HG03280 (cell line): Measurements from ENCODE around the gene TBC1D9B.

Experiments
- ATAC-seq: cut with Tn5 transposase; IDR thresholded peaks from one replicate; pipeline ENCODE4 v1.9.1; 2021; ENCODE audit warnings: mild to moderate bottlenecking, moderate library complexity; ENCODE audit not compliant: unreplicated experiment

TBC1D9B gene

DNA sequence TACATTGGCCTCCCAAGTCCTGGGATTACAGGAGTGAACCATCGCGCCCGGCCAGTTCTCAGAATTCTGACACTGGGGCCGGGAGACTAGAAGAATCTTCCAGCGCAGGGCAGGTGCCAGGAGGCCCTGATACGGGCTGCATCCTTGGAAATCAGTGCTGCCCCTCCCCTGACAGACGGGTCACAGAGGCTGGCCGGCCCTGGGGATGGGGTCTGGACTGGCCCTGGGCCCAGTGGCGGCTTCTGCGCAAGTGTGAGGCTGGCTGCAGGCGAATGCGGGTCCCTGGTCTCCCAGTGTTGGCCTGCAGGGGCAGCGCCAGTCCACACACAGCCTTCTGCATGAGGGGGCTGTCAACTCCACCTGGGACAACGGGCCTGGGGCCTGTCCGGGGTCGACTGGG lies 831 bp upstream of the TBC1D9B start:
- ATAC-seq, result no peak

- ATAC-seq, result peak; percentile 15
Observed at GRCh38 chr5:179906795-179907555, 722 bp downstream of the TBC1D9B start.

DNA sequence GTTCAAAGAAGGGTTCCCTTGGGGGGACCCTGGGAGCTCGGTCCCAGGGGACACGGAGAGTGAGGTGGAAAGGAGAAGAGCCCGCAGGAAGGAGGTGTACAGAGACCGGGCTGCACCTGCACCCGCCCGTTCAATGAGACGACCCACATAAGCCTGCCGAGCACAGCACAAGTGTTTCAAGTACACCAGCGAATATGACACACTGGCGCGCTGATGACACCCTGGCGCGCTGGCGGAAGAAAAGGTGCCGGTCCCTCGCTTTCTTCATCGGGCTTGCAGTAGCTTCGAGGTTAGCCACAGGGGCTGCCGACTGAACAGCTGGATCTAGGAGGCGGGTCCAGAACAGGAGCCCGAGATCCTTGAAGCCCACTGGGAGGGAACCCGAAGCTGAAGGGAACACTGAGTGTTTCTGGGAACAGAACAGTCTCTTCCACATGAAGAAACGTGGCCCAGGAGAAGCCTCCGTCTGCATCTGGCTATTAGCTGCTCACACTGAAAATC lies 1.4 kb downstream of the TBC1D9B start:
- ATAC-seq, result no peak

- ATAC-seq, result no peak
Observed at GRCh38 chr5:179905161-179905560, 2.5 kb downstream of the TBC1D9B start.

DNA sequence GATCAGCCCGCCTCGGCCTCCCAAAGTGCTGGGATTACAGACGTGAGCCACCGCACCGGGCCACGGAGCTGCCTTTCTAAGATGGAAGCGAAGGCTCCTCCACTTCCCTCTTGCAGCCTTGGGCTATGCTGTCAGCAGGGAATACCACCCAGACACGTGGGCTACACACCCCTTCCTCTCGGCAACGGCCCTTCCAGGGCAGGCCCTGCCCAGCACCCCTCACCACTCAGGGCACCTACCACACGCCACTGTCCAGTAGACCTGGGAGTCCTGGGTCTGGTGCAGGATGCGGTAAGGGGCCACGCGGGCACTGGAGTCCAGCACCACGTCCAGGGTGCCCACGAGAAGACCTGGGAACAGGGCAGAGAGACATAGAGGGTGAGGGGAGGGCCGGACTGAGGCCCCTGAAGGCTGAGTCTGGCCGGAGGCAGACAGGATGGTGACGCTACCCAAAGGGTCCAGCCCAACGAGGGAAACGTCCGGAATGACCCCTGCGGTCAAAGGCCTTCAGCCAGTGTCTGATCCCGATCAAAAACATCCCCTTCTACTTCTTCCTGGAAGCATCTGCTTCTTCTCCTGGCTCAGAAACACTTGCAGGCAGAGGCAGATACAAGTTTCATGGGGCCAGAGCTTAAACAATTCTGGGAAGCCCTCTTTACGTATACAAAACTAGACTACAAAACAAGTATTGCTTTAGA lies 3.1 kb downstream of the TBC1D9B start:
- no peak for ATAC-seq

GRCh38 chr5:179902763-179903158 lies 4.9 kb downstream of the TBC1D9B start:
- ATAC-seq, result no peak

- ATAC-seq, result no peak
Observed at GRCh38 chr5:179901915-179902762, 5.6 kb downstream of the TBC1D9B start.

- no peak for ATAC-seq
Observed at GRCh38 chr5:179901462-179901861, 6.2 kb downstream of the TBC1D9B start.

DNA sequence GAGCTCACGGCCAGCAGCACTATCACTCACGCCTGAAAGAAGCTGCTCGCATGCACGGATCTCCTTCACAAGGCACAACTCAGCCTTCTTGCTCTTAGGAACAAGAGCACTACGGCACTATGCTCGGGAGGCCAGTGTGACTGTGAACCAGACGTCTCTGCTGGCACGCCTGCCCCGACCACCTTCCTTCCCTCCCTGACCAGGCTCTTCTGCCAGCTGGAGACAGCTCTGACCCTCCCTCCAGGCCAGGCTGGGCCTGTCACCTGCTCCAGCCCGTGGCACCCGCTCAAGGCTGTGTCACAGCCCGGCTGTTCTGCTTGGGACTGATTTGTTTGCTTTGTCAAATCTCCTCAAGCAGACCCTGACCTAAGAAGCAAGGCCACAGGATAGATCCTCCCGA lies 7.0 kb downstream of the TBC1D9B start:
- no peak for ATAC-seq

DNA sequence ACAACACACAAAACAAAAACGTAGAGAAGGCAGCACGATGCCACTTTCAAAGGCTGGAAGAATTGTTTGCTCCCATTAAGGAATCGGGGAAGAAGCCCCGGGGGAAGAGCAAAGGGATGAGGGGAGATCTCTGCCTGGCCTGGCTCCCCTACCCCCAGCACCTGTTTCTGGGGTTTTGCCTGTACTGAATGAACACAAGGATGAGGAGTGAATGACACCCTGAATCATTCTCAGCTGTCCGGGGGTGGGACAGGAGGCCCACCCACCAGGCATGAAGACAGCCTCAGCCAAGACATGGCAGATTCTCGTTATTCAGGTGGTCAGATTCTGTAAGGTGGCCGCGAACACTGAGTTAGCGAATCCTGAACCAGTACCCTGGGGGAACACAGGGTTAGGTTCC lies 7.5 kb downstream of the TBC1D9B start:
- ATAC-seq, result no peak

GRCh38 chr5:179895861-179896260 lies 11.8 kb downstream of the TBC1D9B start:
- ATAC-seq, result no peak

DNA sequence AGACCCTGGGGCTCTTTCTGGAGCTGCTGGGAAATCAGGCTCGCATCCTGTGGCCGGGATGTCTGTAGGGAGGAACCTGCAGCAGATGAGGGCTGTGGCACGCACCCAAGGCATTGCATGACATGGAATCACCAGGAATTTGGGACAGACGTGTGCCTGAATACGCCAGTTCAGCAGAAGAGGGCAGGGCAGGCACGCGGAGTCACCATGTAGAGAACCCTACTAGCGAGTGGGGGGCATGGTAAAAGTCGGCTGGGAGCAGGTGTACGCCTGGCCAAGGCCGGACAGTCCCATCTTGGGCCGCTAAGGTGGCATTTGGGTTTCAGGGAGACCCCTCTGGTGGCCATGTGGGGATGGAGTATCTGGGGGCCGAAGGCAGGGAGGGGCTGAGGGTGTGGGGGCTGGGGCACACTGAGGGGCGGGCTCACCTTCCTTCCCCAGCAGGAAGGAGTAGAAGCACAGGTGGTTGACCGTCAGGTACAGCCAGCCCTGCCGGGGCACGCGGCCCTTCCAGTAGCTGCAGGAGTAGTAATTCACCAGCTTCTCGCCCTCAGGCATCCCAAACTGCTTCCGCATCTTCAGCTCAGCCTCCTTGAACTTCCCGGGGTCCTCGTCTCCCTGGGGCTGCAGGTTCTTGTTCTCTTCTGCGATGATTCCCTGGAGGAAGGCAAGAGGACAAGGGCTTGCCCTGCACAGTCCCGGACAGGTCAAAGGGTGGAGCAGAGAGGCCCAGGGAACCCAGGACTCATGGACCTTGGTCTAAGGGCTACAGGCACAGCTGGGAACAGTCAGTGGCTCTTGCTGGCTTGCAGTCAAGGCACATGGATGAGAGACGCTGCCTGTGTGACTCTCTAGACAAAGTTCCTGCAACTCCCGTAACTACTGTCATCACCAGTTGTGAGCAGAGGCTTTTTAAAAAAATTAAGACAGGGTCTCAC lies 13.5 kb downstream of the TBC1D9B start:
- ATAC-seq, result no peak

GRCh38 chr5:179893076-179893957 lies 14.4 kb downstream of the TBC1D9B start:
- no peak for ATAC-seq

DNA sequence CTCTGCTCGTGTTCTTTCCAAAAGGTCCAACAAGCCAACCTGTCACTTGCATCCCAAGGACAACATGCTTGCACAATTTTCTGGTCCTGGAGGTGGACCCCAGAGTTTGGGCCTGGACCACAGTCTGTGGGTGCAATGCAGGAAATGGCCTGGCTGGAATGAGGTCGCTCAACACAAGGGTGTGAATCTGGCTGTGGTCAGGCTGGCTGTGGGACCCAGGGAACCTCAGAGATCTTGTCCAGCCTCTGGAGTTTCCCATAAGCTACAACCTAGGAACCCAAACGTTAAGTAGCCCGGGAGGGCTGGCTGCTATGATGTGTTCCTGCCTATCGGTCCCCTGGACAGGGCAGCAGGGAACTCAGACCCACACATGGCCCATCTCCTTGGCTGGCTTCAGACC lies 15.4 kb downstream of the TBC1D9B start:
- ATAC-seq, result no peak

DNA sequence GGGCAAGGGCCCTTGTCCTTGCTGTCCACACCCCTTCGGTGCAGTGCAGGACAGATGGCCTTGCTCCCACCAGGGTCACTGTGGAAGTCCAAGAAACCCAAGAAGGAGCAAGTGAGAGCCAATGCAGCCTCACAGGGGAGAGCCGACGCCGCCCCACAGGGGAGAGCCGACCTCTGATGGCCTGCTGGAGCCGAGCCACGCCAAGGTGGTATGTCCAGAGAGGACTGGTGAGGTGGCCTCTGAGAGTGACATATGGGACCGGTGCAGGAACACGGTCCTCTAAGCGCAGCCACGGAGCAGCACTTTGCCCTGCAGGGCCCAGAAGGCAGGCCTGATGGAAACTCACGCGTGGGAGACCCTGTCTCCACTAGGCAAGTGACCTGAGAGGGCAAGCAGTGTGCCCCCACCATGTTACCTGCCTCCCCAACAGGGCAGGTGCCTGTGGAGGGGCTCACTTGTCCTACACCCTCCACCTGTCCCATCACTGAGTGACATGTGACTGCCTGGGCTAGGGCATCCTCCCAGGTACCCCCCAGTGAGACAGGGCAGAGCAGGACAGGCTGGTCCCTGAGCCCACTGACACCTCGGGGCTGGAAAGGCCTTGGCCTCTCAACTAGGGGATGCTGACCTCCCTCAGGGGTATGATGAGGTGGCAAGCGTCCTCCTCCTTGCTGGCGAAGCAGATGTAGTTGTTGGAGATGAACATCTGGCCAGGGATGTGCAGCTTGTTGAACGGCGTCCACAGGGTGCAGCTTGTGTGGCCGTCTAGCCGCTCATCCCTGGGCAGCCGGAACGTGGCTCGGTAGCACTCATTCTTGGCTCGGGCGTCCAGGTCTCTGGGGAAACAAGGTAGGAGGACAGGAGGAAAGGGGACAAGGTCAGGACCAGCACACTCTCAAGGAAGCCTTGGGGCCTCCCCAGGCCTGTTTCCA lies 16.7 kb downstream of the TBC1D9B start:
- no peak for ATAC-seq

GRCh38 chr5:179889885-179890284 lies 17.8 kb downstream of the TBC1D9B start:
- ATAC-seq, result no peak

DNA sequence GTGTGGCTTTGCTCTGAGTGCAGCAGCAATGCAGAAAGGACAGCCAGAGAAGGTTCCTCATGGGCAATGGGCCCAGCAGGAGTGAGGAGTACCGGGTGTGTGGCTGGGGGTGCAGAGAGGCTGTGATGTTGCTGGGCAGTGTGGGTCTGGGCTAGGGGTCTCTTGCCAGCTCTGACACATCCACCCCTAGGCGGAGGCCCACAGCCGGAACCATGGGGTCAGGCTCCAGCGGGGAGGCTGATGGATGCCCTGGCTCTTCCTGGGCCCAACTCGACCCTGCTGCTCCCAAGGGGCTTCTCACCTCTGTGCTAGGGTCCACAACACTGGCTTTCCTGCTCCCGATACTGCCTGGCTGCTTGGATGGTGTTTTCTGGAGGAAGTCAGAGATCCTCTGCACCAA lies 19.9 kb downstream of the TBC1D9B start:
- ATAC-seq, result no peak

DNA sequence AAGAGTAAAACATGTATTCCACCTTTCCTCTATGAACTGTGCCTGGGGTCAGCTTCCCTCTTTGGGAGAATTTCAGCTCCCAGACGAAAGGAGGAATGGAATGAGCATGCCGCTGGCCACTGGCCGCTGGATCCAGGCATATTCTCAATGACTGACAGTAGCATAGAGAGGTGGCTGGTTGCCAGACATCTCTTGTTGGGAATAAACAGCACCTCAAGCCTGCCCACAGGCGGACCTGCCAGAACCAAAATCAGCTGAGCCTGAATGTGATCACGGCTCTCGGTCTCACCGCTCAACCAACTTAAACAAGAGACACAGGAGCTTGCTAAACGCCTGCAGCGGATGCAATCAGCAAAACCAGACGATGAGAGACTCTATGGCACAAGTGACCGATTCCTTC lies 20.6 kb downstream of the TBC1D9B start:
- ATAC-seq, result no peak
